Measurements from ENCODE around the gene ZNF691.
"Not testable (repeated sequence)": the region's sequence is repeated elsewhere in the genome, so short reads cannot be mapped to it uniquely, and the experiment has no call there.

The ZNF691 gene

GRCh38 chr1:42887366-42887765 is 41.0 kb downstream of the ZNF691 start:
- no peak for DNase-seq (ENCODE audit: low spot score)
- in situ Hi-C loops (cut with MboI; ENCODE audit: low sequenced_read_pairs, unreplicated experiment) = no loop called here
- TF ChIP-seq CTCF (IDR thresholded peaks at IDR 0.05; ENCODE audit: borderline replicate concordance, control extremely low read depth, extremely low read depth, insufficient read depth, missing control alignments) = no peak

GRCh38 chr1:42888013-42888633 is 41.7 kb downstream of the ZNF691 start:
- in situ Hi-C loops (cut with MboI; ENCODE audit: low sequenced_read_pairs, unreplicated experiment) = no loop called here
- DNase-seq (ENCODE audit: low spot score) = no peak
- TF ChIP-seq CTCF (IDR thresholded peaks at IDR 0.05; ENCODE audit: borderline replicate concordance, control extremely low read depth, extremely low read depth, insufficient read depth, missing control alignments) = no peak

GRCh38 chr1:42889264-42889663 is 42.9 kb downstream of the ZNF691 start:
- no peak for DNase-seq (ENCODE audit: low spot score)
- TF ChIP-seq CTCF (IDR thresholded peaks at IDR 0.05; ENCODE audit: borderline replicate concordance, control extremely low read depth, extremely low read depth, insufficient read depth, missing control alignments) = no peak
- in situ Hi-C loops (cut with MboI; ENCODE audit: low sequenced_read_pairs, unreplicated experiment) = no loop called here

- in situ Hi-C loops (cut with MboI; ENCODE audit: low sequenced_read_pairs, unreplicated experiment) = no loop called here
- no peak for TF ChIP-seq CTCF (IDR thresholded peaks at IDR 0.05; ENCODE audit: borderline replicate concordance, control extremely low read depth, extremely low read depth, insufficient read depth, missing control alignments)
These were observed 45.2 kb downstream of the ZNF691 start for GRCh38 chr1:42891465-42892138.

GRCh38 chr1:42899960-42900359 is 53.5 kb downstream of the ZNF691 start:
- DNase-seq (ENCODE audit: low spot score); in situ Hi-C loops (cut with MboI; ENCODE audit: low sequenced_read_pairs, unreplicated experiment): not testable (repeated sequence)

More at GRCh38 chr1:42891465-42892138, 45.2 kb downstream of the ZNF691 start:
- DNase-seq (ENCODE audit: low spot score) = no peak
